Smooth muscle cell (in vitro differentiated cells): ENCODE data around the gene STK24. TPM values are rescaled to one million over a fixed set of nuclear protein-coding genes. Genes with fewer than 3 reads are reported as not detected.

Source experiments
- DNase-seq: peaks from one replicate; lab custom pipeline; 2025; ENCODE audit not compliant: unreplicated experiment; lab: John Stamatoyannopoulos, UW
- H2AFZ ChIP-seq: fragments of 200-600 bp; sonication (generic); 2 replicates; pipeline ENCODE4 v1.6.0; 2016; ENCODE audit warnings: antibody characterized with exemption, low read depth, mild to moderate bottlenecking
- H3F3A ChIP-seq: fragments of 200-600 bp; sonication (generic); 2 replicates; pipeline ENCODE4 v1.6.0; 2017; ENCODE audit warnings: antibody characterized with exemption, low read depth
- H3K27ac ChIP-seq: fragments of 200-600 bp; sonication (generic); 2 replicates; pipeline ENCODE4 v1.5.1; 2016; ENCODE audit warnings: low read depth, mild to moderate bottlenecking
- H3K27me3 ChIP-seq: fragments of 200-600 bp; sonication (generic); 2 replicates; pipeline ENCODE4 v1.6.1; 2016; ENCODE audit warnings: low read depth, mild to moderate bottlenecking
- H3K36me3 ChIP-seq: fragments of 200-600 bp; sonication (generic); 2 replicates; pipeline ENCODE4 v1.5.1; 2016; ENCODE audit warnings: low read depth
- H3K4me1 ChIP-seq: fragments of 200-600 bp; sonication (generic); 2 replicates; pipeline ENCODE4 v1.5.1; 2016; ENCODE audit warnings: low read depth
- H3K4me2 ChIP-seq: fragments of 200-600 bp; sonication (generic); 2 replicates; pipeline ENCODE4 v1.6.0; 2016; ENCODE audit warnings: mild to moderate bottlenecking
- H3K4me3 ChIP-seq: fragments of 200-600 bp; sonication (generic); 2 replicates; pipeline ENCODE4 v1.5.1; 2016; ENCODE audit warnings: mild to moderate bottlenecking
- H3K79me2 ChIP-seq: fragments of 200-600 bp; sonication (generic); 2 replicates; pipeline ENCODE4 v1.6.0; 2016; ENCODE audit warnings: low read depth, mild to moderate bottlenecking
- H3K9ac ChIP-seq: fragments of 200-600 bp; sonication (generic); 2 replicates; pipeline ENCODE4 v1.6.0; 2016; ENCODE audit warnings: low read depth
- H3K9me3 ChIP-seq: fragments of 200-600 bp; sonication (generic); replicated peaks from 2 replicates; pipeline ENCODE4 v1.5.1; 2016; ENCODE audit warnings: low read depth
- H4K20me1 ChIP-seq: fragments of 200-600 bp; sonication (generic); 2 replicates; pipeline ENCODE4 v1.6.0; 2016; ENCODE audit warnings: low read depth
- WGBS: methylation state at CpG from one replicate; pipeline ENCODE4 v1.1.7; 2016; ENCODE audit warnings: low lambda C conversion rate; 5-methylcytosine and 5-hydroxymethylcytosine counted together
- polyA plus RNA-seq: library from polyadenylated mRNA; unstranded; fragments of >200 nt; fragmentation: Nextera tagmentation; extraction: Ambion mirVana; gene quantifications from 2 replicates; pipeline ENCODE4 v1.2.1, GENCODE V29; 2016
- total RNA-seq: library from RNA; depleted of rRNA; stranded (reverse); fragments of >200 nt; gene quantifications from 2 replicates; pipeline ENCODE4 v1.2.3, GENCODE V29; 2014
- TF ChIP-seq, protein P1 (sequence below): fragments of 200-600 bp; sonication (generic); IDR thresholded peaks from 2 replicates; pipeline ENCODE4 v1.5.1; 2017; ENCODE audit warnings: borderline replicate concordance, mild to moderate bottlenecking, antibody characterized with exemption; ENCODE audit not compliant: insufficient read depth, poor library complexity, severe bottlenecking

Gene STK24
- total and polyA plus RNA-seq, 2 experiments from 2014 or later, result 80.2 to 89.1 TPM

DNA sequence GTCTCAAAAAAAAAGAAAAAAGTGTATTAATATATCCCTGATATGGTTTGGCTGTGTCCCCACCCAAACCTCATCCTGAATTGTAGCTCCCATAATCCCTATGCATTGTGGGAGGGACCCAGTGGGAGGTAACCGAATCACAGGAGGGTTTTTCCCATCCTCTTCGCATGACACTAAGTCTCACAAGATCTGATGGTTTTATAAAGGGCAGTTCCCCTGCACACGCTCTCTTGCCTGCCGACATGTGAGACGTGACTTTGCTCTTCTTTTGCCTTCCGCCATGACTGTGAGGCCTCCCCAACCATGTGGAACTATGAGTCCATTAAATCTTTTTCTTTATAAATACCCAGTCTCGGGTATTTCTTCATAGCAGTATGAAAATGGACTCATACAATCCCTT is 17.7 kb downstream of the STK24 start:
- TF ChIP-seq, protein P1, sequence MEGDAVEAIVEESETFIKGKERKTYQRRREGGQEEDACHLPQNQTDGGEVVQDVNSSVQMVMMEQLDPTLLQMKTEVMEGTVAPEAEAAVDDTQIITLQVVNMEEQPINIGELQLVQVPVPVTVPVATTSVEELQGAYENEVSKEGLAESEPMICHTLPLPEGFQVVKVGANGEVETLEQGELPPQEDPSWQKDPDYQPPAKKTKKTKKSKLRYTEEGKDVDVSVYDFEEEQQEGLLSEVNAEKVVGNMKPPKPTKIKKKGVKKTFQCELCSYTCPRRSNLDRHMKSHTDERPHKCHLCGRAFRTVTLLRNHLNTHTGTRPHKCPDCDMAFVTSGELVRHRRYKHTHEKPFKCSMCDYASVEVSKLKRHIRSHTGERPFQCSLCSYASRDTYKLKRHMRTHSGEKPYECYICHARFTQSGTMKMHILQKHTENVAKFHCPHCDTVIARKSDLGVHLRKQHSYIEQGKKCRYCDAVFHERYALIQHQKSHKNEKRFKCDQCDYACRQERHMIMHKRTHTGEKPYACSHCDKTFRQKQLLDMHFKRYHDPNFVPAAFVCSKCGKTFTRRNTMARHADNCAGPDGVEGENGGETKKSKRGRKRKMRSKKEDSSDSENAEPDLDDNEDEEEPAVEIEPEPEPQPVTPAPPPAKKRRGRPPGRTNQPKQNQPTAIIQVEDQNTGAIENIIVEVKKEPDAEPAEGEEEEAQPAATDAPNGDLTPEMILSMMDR, result no peak
- H3F3A ChIP-seq, result peaks cover 10% of the 10 kb centered on the region
- no peaks in the 10 kb centered on the region for H3K27me3 ChIP-seq
- H3K9me3 ChIP-seq, result no peaks in the 10 kb centered on the region
- H3K4me1 ChIP-seq, result peaks cover 20% of the 10 kb centered on the region
- H4K20me1 ChIP-seq, result peaks cover 98% of the 10 kb centered on the region
- H3K4me2 ChIP-seq, result no peak overlapping the region
- no peaks in the 10 kb centered on the region for H3K36me3 ChIP-seq
- no peak for DNase-seq
- H3K79me2 ChIP-seq, result peaks cover 99% of the 10 kb centered on the region
- 92% methylated on average over 7 of the region's 7 CpGs for WGBS
- H2AFZ ChIP-seq, result no peak overlapping the region
- peak overlapping the region; percentile 74 for H3K27ac ChIP-seq
- no peak overlapping the region for H3K9ac ChIP-seq
- no peak overlapping the region for H3K4me3 ChIP-seq

DNA sequence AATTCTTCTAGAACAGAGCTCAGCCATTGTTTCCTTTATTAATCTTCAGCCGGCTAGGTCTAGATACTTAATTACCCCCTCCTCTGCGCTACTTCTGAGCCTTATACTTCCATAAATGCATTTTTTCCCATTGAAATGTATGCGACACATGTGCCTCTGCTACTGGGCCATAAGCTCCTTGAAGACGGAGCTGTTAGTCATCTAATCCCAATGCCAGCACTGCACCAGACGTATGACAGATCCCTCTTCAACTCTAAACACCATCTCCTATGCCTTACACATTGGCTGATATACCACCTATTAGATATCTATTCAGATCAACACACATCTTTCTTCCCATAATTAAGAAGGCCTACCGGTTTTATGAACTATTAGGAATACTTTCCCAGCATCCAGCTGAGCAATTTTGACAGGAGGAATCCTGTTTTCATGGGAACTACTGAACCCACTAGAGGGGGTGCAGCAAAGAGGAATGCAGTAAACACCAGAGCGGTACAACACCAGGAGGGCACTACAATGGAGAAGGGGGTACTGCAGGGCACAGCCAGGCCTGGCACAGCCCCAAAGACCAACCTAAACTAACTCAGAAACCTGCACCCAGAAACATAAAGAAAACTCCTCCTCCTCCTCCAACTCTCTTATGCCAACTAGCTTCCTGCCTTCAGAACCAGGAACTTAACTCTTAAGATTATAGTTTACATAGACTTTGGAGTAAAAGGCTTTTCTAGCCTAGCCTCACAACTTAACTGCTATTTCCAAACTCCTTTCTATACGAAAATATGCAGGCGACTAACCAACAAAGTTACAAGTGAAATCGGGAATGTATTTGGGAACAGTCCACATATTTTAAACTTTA is 18.7 kb downstream of the STK24 start:
- peaks cover 10% of the 10 kb centered on the region for H3F3A ChIP-seq
- peaks cover 99% of the 10 kb centered on the region for H4K20me1 ChIP-seq
- H3K27ac ChIP-seq, result peak overlapping the region; percentile 74
- no peaks in the 10 kb centered on the region for H3K36me3 ChIP-seq
- H3K4me3 ChIP-seq, result no peak overlapping the region
- H2AFZ ChIP-seq, result no peak overlapping the region
- peak overlapping the region; percentile 41 for H3K4me2 ChIP-seq
- H3K9me3 ChIP-seq, result no peaks in the 10 kb centered on the region
- TF ChIP-seq, protein P1, result no peak
- no peak for DNase-seq
- 36% methylated on average over 10 of the region's 10 CpGs for WGBS
- peaks cover 99% of the 10 kb centered on the region for H3K79me2 ChIP-seq
- peak overlapping the region; percentile 24 for H3K9ac ChIP-seq
- H3K4me1 ChIP-seq, result peaks cover 14% of the 10 kb centered on the region
- H3K27me3 ChIP-seq, result no peaks in the 10 kb centered on the region

DNA sequence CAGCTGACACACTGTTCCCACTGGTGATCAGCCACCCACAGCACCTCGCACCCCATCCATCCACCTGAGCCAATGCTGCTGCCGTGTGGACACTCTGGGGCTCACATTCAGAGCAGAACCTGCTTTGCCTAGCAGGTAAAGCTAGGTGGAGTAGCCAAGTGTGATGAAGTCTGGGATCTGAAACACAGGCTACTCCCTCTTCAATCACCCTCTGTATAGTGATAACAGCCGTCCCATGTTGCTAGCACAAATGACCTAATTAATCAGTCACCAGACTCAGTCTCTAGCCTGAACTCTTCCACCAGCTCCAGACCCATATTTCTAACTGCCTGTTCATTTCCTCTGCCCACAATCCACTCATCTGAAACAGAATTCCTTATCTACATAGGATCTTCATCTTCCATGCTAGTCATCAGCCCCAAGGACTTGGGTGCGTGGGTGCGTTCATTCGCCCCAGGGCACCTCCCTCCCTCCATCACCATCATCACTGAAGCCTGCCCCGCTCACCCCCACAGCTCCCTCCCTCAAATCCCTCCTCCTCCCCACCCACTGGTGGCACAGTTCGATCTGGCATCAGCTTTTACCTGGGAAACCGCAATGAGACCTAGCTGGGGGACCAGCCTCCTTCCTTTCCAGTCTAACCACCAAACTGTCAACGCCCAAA is 19.8 kb downstream of the STK24 start:
- Histone ChIP-seq H3K27ac (peak overlapping the region; percentile 74), H3K27me3 (no peaks in the 10 kb centered on the region), H3F3A (peaks cover 10% of the 10 kb centered on the region), H3K36me3 (no peaks in the 10 kb centered on the region), H3K9ac (no peak overlapping the region), H3K79me2 (peaks cover 99% of the 10 kb centered on the region), H3K4me2 (peak overlapping the region; percentile 41), H3K9me3 (no peaks in the 10 kb centered on the region), H4K20me1 (peaks cover 100% of the 10 kb centered on the region), H3K4me3 (no peak overlapping the region), H3K4me1 (peaks cover 11% of the 10 kb centered on the region), H2AFZ (no peak overlapping the region)
- 58% methylated on average over 10 of the region's 10 CpGs for WGBS
- TF ChIP-seq, protein P1, result no peak
- no peak for DNase-seq
